ENCODE results near the gene JMJD7.

Gene JMJD7

GRCh38 chr15:41823502-41823901 is 4.4 kb upstream of the JMJD7 start:
- no peak for DNase-seq

- DNase-seq = no peak
These were observed 3.7 kb upstream of the JMJD7 start for GRCh38 chr15:41824062-41824745.

- DNase-seq = no peak
These were observed 2.7 kb upstream of the JMJD7 start for GRCh38 chr15:41825145-41825544.

GRCh38 chr15:41825572-41826535 is 2.0 kb upstream of the JMJD7 start:
- DNase-seq = no peak

- peak; percentile 22 to 30 for DNase-seq
These were observed 507 bp upstream of the JMJD7 start for GRCh38 chr15:41827290-41827879.

- DNase-seq = no peak
These were observed 882 bp downstream of the JMJD7 start for GRCh38 chr15:41828807-41829141.

GRCh38 chr15:41829959-41830646 is 2.2 kb downstream of the JMJD7 start:
- no peak for DNase-seq

GRCh38 chr15:41831291-41831690 is 3.4 kb downstream of the JMJD7 start:
- DNase-seq = peak; percentile 37 to 59

GRCh38 chr15:41832208-41832607 is 4.3 kb downstream of the JMJD7 start:
- no peak for DNase-seq

- no peak for DNase-seq
These were observed 5.0 kb downstream of the JMJD7 start for GRCh38 chr15:41832875-41833274.

GRCh38 chr15:41834096-41834495 is 6.2 kb downstream of the JMJD7 start:
- no peak for DNase-seq

- DNase-seq = no peak
These were observed 8.2 kb downstream of the JMJD7 start for GRCh38 chr15:41836073-41836472.

- DNase-seq = no peak
These were observed 9.0 kb downstream of the JMJD7 start for GRCh38 chr15:41836713-41837454.

- no peak for DNase-seq
These were observed 10.6 kb downstream of the JMJD7 start, which contains the start of gene PLA2G4B for GRCh38 chr15:41838400-41838897. PLA2G4B (plus strand) TSS chr15:41838847; CDS start chr15:41838914, 67 bp downstream.

GRCh38 chr15:41839781-41840491 is 12.0 kb downstream of the JMJD7 start:
- no peak for DNase-seq

- DNase-seq = no peak
These were observed 12.8 kb downstream of the JMJD7 start for GRCh38 chr15:41840673-41841072.

- no peak for DNase-seq
These were observed 13.2 kb downstream of the JMJD7 start for GRCh38 chr15:41841131-41841530.

GRCh38 chr15:41842229-41842628 is 14.3 kb downstream of the JMJD7 start:
- no peak for DNase-seq

- DNase-seq = no peak
These were observed 15.7 kb downstream of the JMJD7 start for GRCh38 chr15:41843571-41843970.

GRCh38 chr15:41844814-41845213 is 16.9 kb downstream of the JMJD7 start:
- no peak for DNase-seq

- DNase-seq = no peak
These were observed 19.3 kb downstream of the JMJD7 start for GRCh38 chr15:41847206-41847605.
